ENCODE measurements around the gene MICAL1.

The MICAL1 gene

GRCh38 chr6:109436041-109436440 is 19.5 kb downstream of the MICAL1 start:
- DNase-seq (ENCODE audit: low spot score) = no peak

GRCh38 chr6:109434456-109434855 is 21.1 kb downstream of the MICAL1 start:
- no peak for DNase-seq (ENCODE audit: low spot score)

- DNase-seq (ENCODE audit: low spot score) = no peak
Observed at GRCh38 chr6:109429496-109429895, 26.1 kb downstream of the MICAL1 start.

- DNase-seq (ENCODE audit: low spot score) = no peak
Observed at GRCh38 chr6:109428889-109429477, 26.6 kb downstream of the MICAL1 start.

GRCh38 chr6:109424946-109425345 is 30.6 kb downstream of the MICAL1 start:
- no peak for DNase-seq (ENCODE audit: low spot score)

- no peak for DNase-seq (ENCODE audit: low spot score)
Observed at GRCh38 chr6:109421184-109421583, 34.4 kb downstream of the MICAL1 start.

GRCh38 chr6:109420751-109421150 is 34.8 kb downstream of the MICAL1 start:
- no peak for DNase-seq (ENCODE audit: low spot score)

- no peak for DNase-seq (ENCODE audit: low spot score)
Observed at GRCh38 chr6:109417646-109418045, 37.9 kb downstream of the MICAL1 start.

- no peak for DNase-seq (ENCODE audit: low spot score)
Observed at GRCh38 chr6:109411034-109411433, 44.5 kb downstream of the MICAL1 start.

- no peak for DNase-seq (ENCODE audit: low spot score)
Observed at GRCh38 chr6:109406196-109406595, 49.4 kb downstream of the MICAL1 start.

GRCh38 chr6:109397020-109397419 is 58.6 kb downstream of the MICAL1 start:
- no peak for DNase-seq (ENCODE audit: low spot score)

GRCh38 chr6:109396046-109396718 is 59.4 kb downstream of the MICAL1 start:
- no peak for DNase-seq (ENCODE audit: low spot score)
